ENCODE data around the gene BPIFB3.

The BPIFB3 gene

DNA sequence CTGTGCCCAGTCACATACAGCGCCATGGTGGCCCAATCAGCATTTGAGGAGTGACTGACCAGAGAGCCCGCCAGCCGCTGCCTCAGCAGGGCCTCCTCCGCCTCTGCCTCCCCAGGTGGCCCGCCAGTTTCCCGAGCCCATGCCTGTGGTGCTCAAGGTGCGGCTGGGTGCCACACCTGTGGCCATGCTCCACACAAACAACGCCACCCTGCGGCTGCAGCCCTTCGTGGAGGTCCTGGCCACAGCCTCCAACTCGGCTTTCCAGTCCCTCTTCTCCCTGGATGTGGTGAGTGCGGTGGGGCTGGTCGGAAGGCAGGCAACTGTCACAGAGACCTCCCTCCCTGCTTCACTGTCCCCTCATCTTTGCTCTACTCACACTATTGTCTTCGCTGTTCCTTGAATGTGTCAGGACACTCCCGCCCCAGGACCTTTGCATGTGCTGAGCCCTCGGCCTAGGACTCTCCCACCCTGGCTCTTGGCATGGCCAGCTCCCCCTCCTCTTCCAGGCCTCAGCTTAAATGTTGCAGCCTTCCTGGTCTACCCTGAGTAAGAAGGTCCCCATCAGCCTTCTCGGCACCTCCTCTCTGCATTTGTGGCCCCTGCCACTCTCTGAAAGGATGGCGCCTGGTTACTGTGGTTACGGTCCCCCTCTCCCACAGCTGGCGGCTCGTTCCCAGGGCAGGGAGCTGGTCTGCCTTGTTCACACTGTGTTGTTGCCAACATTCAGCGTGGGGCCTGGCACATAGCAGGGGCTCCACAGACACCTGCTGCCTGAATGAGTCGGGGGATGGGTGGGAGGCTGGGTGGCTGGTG lies 34.0 kb upstream of the BPIFB3 start:
- Histone ChIP-seq H3K27ac (ENCODE audit: low read depth, low read length) (no peak overlapping the region), H3K79me2 (ENCODE audit: control insufficient read depth, low read length) (no peaks in the 10 kb centered on the region), H3K4me2 (ENCODE audit: low read length) (no peak overlapping the region), H3K36me3 (ENCODE audit: control insufficient read depth, low read length) (no peaks in the 10 kb centered on the region), H3K4me1 (ENCODE audit: control insufficient read depth, low read length) (no peaks in the 10 kb centered on the region), H3K4me3 (ENCODE audit: low read length) (no peak overlapping the region), H3K27me3 (ENCODE audit: control insufficient read depth, low read length) (no peaks in the 10 kb centered on the region), H4K20me1 (ENCODE audit: control insufficient read depth, insufficient read depth, low read depth, low read length) (no peaks in the 10 kb centered on the region), H3F3A (ENCODE audit: control insufficient read depth, insufficient read depth) (no peaks in the 10 kb centered on the region), H3K9me3 (ENCODE audit: control insufficient read depth, insufficient read depth, low read length) (no peaks in the 10 kb centered on the region), H3K9me2 (replicated peaks; ENCODE audit: control insufficient read depth, low read length) (no peaks in the 10 kb centered on the region)
- no peak for TF ChIP-seq EZH2phosphoT487 (IDR thresholded peaks at IDR 0.05; ENCODE audit: borderline replicate concordance, low read length)
- TF ChIP-seq, protein P1, sequence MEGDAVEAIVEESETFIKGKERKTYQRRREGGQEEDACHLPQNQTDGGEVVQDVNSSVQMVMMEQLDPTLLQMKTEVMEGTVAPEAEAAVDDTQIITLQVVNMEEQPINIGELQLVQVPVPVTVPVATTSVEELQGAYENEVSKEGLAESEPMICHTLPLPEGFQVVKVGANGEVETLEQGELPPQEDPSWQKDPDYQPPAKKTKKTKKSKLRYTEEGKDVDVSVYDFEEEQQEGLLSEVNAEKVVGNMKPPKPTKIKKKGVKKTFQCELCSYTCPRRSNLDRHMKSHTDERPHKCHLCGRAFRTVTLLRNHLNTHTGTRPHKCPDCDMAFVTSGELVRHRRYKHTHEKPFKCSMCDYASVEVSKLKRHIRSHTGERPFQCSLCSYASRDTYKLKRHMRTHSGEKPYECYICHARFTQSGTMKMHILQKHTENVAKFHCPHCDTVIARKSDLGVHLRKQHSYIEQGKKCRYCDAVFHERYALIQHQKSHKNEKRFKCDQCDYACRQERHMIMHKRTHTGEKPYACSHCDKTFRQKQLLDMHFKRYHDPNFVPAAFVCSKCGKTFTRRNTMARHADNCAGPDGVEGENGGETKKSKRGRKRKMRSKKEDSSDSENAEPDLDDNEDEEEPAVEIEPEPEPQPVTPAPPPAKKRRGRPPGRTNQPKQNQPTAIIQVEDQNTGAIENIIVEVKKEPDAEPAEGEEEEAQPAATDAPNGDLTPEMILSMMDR (IDR thresholded peaks at IDR 0.05; ENCODE audit: low read depth, low read length, poor library complexity, severe bottlenecking), result no peak

DNA sequence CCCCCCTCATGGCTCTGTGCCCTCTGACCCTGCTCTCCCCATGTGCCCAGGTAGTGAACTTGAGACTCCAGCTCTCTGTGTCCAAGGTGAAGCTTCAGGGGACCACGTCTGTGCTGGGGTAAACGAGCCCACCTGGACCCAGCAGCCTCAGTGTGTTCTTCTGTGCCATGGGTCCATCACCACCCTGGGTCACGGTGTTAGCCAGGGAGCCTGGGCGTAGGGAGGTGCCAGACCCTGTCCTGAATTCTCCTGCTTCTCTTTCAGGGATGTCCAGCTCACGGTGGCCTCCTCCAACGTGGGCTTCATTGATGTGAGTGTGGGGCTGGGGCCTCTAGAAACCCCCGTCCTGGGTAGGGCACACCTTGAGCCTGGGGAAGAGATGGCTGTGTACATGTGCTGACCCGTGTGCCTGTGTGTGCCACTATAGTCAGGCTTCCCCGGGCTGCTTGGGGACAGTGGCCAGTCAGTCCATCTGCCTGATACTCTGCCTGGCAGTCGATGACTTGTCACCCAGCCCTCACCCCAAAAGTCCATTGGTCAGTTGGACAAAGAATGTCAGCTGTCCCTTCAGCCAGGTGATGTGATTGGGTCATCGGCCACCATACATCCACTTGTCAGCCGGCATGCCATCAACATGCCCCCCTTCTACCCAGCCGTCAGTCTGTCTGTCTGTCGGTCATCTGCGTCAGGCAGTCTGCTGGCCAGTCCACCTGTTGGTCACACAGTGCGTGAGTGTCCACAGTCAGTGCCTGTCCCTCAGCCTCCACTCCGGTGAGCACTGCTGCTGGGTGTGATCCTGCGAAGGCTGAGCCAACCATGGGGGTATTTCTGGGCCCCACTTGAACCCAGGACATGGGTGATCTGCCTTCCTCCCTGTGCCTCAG lies 33.2 kb upstream of the BPIFB3 start:
- H3K79me2 ChIP-seq (ENCODE audit: control insufficient read depth, low read length), result no peaks in the 10 kb centered on the region
- no peaks in the 10 kb centered on the region for H3F3A ChIP-seq (ENCODE audit: control insufficient read depth, insufficient read depth)
- no peak overlapping the region for H3K4me3 ChIP-seq (ENCODE audit: low read length)
- no peaks in the 10 kb centered on the region for H3K27me3 ChIP-seq (ENCODE audit: control insufficient read depth, low read length)
- no peaks in the 10 kb centered on the region for H4K20me1 ChIP-seq (ENCODE audit: control insufficient read depth, insufficient read depth, low read depth, low read length)
- TF ChIP-seq, protein P1 (IDR thresholded peaks at IDR 0.05; ENCODE audit: low read depth, low read length, poor library complexity, severe bottlenecking), result no peak
- no peak for TF ChIP-seq EZH2phosphoT487 (IDR thresholded peaks at IDR 0.05; ENCODE audit: borderline replicate concordance, low read length)
- no peak overlapping the region for H3K4me2 ChIP-seq (ENCODE audit: low read length)
- no peaks in the 10 kb centered on the region for H3K9me2 ChIP-seq (replicated peaks; ENCODE audit: control insufficient read depth, low read length)
- H3K4me1 ChIP-seq (ENCODE audit: control insufficient read depth, low read length), result no peaks in the 10 kb centered on the region
- H3K9me3 ChIP-seq (ENCODE audit: control insufficient read depth, insufficient read depth, low read length), result no peaks in the 10 kb centered on the region
- H3K36me3 ChIP-seq (ENCODE audit: control insufficient read depth, low read length), result no peaks in the 10 kb centered on the region
- no peak overlapping the region for H3K27ac ChIP-seq (ENCODE audit: low read depth, low read length)

DNA sequence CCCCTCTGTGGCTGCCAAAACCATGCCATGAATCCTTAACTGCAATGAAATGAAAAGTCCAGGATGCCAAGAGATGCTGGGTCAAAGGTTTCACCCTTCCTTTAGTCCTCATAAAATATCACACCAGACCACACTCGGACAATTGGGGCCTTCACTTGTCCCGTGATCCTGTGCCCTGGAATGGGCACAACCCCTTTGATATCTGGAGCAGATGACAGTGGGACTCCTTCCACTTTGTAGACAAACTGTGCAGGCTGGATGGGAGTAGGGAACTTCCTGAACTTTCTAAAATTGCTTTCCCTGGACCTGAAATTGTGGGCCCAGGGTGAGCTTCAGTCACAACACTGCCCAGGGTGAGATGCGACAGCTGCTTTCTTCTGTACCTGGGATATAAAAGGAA lies 31.8 kb upstream of the BPIFB3 start:
- Histone ChIP-seq H3K4me2 (ENCODE audit: low read length) (no peak overlapping the region), H3K9me2 (replicated peaks; ENCODE audit: control insufficient read depth, low read length) (no peaks in the 10 kb centered on the region), H3K27me3 (ENCODE audit: control insufficient read depth, low read length) (no peaks in the 10 kb centered on the region), H3K36me3 (ENCODE audit: control insufficient read depth, low read length) (no peaks in the 10 kb centered on the region), H3K79me2 (ENCODE audit: control insufficient read depth, low read length) (no peaks in the 10 kb centered on the region), H4K20me1 (ENCODE audit: control insufficient read depth, insufficient read depth, low read depth, low read length) (no peaks in the 10 kb centered on the region), H3K4me1 (ENCODE audit: control insufficient read depth, low read length) (no peaks in the 10 kb centered on the region), H3K4me3 (ENCODE audit: low read length) (no peak overlapping the region), H3F3A (ENCODE audit: control insufficient read depth, insufficient read depth) (no peaks in the 10 kb centered on the region), H3K9me3 (ENCODE audit: control insufficient read depth, insufficient read depth, low read length) (no peaks in the 10 kb centered on the region), H3K27ac (ENCODE audit: low read depth, low read length) (no peak overlapping the region)
- TF ChIP-seq, protein P1 (IDR thresholded peaks at IDR 0.05; ENCODE audit: low read depth, low read length, poor library complexity, severe bottlenecking), result no peak
- no peak for TF ChIP-seq EZH2phosphoT487 (IDR thresholded peaks at IDR 0.05; ENCODE audit: borderline replicate concordance, low read length)
